ENCODE results near the gene CD14.
"Not testable (repeated sequence)": the region's sequence is repeated elsewhere in the genome, so short reads cannot be mapped to it uniquely, and the experiment has no call there.

Gene CD14

GRCh38 chr5:140628711-140629110 is 4.3 kb downstream of the CD14 start:
- H3K27ac Mint-ChIP-seq = no peak overlapping the region
- H3K36me3 Mint-ChIP-seq = no peaks in the 10 kb centered on the region
- no peaks in the 10 kb centered on the region for H3K9me3 Mint-ChIP-seq
- H3K27me3 Mint-ChIP-seq = peaks cover 9% of the 10 kb centered on the region
- H3K4me1 Mint-ChIP-seq = peaks cover 19% of the 10 kb centered on the region
- no peak for DNase-seq (ENCODE audit: low spot score in 2 of 2)
- no peak for ATAC-seq (ENCODE audit: low read depth)
- H3K4me3 Mint-ChIP-seq = no peak overlapping the region

DNA sequence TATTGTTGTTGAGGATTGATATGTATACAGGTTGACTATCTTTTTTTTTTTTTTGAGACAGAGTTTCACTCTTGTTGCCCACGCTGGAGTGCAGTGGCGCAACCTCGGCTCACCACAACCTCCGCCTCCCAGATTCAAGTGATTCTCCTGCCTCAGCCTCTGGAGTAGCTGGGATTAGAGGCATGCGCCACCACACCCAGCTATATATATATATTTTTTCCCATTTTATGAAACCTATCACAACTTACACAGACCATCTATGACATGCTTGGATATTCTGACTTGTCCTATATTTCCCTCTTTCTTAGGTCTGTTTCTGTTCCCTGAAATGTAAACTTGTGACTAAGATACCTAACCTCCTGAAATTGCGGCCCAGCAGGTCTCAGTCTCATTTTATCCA is 5.0 kb downstream of the CD14 start:
- no peak for DNase-seq (ENCODE audit: low spot score in 2 of 2)
- Mint-ChIP-seq H3K27me3 (peaks cover 9% of the 10 kb centered on the region), H3K9me3 (no peaks in the 10 kb centered on the region), H3K4me1 (peaks cover 13% of the 10 kb centered on the region), H3K4me3 (no peak overlapping the region), H3K27ac (no peak overlapping the region), H3K36me3 (no peaks in the 10 kb centered on the region)
- no peak for ATAC-seq (ENCODE audit: low read depth)

DNA sequence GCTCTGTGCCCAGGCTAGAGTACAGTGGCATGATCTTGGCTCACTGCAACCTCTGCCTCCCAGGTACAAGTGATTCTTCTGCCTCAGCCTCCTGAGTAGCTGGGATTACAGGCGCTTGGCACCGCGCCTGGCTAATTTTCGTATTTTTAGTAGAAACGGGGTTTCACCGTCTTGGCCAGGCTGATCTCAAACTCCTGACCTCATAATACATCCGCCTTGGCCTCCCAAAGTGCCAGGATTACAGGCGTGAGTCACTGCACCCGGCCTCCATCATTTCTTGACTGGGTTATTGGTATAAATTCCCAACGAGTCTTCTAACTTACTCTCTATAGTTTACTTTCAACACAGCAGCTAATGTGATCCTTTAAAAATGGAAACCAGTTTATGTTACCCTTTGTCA is 8.1 kb downstream of the CD14 start:
- H3K27me3 Mint-ChIP-seq = peaks cover 11% of the 10 kb centered on the region
- not testable (repeated sequence) for H3K9me3 Mint-ChIP-seq; H3K27ac Mint-ChIP-seq; H3K36me3 Mint-ChIP-seq; H3K4me1 Mint-ChIP-seq; H3K4me3 Mint-ChIP-seq; ATAC-seq (ENCODE audit: low read depth); DNase-seq (ENCODE audit: low spot score in 2 of 2)

DNA sequence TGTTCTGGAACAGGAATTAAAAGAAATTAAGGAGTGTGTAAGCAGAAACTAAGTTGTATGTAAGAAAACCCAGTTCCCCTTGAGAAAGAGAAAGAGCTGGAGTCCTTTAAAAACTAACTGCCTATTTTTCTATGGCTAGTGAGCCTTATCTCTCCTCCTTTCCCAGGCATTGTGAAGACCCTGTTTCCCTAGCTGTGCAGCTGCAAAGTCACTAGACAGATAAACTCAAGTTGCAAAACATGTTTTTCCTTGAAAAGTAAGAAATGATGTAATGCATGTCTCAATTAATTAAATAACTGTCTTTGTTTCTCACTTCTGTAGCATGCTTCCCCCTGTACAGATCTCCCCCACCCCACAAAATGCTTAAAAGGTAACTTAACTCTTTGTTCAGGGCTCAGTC is 9.9 kb downstream of the CD14 start:
- not testable (repeated sequence) for H3K27me3 Mint-ChIP-seq; H3K36me3 Mint-ChIP-seq; ATAC-seq (ENCODE audit: low read depth); H3K4me1 Mint-ChIP-seq; H3K9me3 Mint-ChIP-seq; DNase-seq (ENCODE audit: low spot score in 2 of 2); H3K4me3 Mint-ChIP-seq; H3K27ac Mint-ChIP-seq

GRCh38 chr5:140622301-140622700 is 10.7 kb downstream of the CD14 start:
- no peak overlapping the region for H3K27ac Mint-ChIP-seq
- no peaks in the 10 kb centered on the region for H3K36me3 Mint-ChIP-seq
- no peak overlapping the region for H3K4me3 Mint-ChIP-seq
- H3K27me3 Mint-ChIP-seq = peaks cover 10% of the 10 kb centered on the region
- H3K9me3 Mint-ChIP-seq = peaks cover 2% of the 10 kb centered on the region
- ATAC-seq (ENCODE audit: low read depth) (no peak), DNase-seq (ENCODE audit: low spot score in 2 of 2) (no peak)
- no peaks in the 10 kb centered on the region for H3K4me1 Mint-ChIP-seq

DNA sequence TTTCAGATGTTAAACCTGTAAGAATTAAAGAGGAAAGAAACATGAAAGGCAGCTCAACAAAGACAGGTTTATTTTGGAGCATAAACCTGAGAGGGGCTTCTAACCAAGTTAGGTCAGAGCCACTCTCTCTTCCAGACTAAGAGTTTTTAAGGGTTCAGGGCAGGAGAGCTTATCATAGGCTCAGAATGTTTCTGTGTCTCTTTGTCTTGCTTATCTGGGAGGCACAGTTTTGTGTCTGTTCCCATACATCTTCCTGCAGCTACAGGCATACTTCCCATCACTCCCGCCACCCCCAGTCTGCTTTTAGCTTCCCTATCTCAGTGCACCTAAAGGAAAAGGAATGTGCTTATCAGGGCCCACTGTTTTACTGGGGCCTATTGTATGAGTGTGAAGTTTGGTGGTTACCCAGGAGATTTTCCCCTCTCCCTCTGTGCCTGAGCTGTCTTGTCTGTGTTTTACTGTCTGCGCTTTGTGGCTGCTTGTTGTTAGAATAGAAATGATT is 21.9 kb downstream of the CD14 start:
- Mint-ChIP-seq H3K4me3 (no peak overlapping the region), H3K27me3 (peaks cover under 1% of the 10 kb centered on the region), H3K4me1 (peaks cover 16% of the 10 kb centered on the region), H3K27ac (no peak overlapping the region), H3K36me3 (peaks cover under 1% of the 10 kb centered on the region), H3K9me3 (peaks cover under 1% of the 10 kb centered on the region)
- ATAC-seq (ENCODE audit: low read depth) (no peak), DNase-seq (ENCODE audit: low spot score in 2 of 2) (no peak)

GRCh38 chr5:140609126-140609525 is 23.8 kb downstream of the CD14 start:
- DNase-seq (ENCODE audit: low spot score in 2 of 2) = no peak
- Mint-ChIP-seq H3K4me1 (peaks cover 16% of the 10 kb centered on the region), H3K36me3 (peaks cover 2% of the 10 kb centered on the region), H3K9me3 (peaks cover 2% of the 10 kb centered on the region), H3K27me3 (peaks cover 2% of the 10 kb centered on the region), H3K4me3 (no peak overlapping the region), H3K27ac (no peak overlapping the region)
- no peak for ATAC-seq (ENCODE audit: low read depth)

- peaks cover 2% of the 10 kb centered on the region for H3K9me3 Mint-ChIP-seq
- H3K27ac Mint-ChIP-seq = no peak overlapping the region
- H3K27me3 Mint-ChIP-seq = peaks cover 2% of the 10 kb centered on the region
- no peak overlapping the region for H3K4me3 Mint-ChIP-seq
- no peak for ATAC-seq (ENCODE audit: low read depth)
- H3K36me3 Mint-ChIP-seq = peaks cover 2% of the 10 kb centered on the region
- no peak for DNase-seq (ENCODE audit: low spot score in 2 of 2)
- H3K4me1 Mint-ChIP-seq = peaks cover 16% of the 10 kb centered on the region
These were observed 24.3 kb downstream of the CD14 start for GRCh38 chr5:140608722-140609121.

DNA sequence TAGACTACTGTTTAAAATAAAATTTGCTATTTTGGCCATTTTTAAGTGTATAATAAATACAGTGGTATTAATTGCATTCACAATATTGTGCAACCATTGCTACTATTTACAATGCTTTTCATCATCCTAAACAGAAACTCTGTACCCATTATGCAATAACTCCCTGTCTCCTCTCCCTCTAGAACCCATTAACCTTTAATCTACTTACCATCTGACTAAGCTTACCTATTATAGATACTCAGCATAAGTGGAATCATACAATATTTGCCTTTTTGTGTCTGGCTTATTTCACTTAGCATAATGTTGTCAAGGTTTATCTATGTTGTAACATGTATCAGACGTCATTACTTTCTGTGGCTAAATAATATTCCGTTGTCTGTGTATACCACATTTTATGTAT is 25.9 kb downstream of the CD14 start:
- no peak for ATAC-seq (ENCODE audit: low read depth)
- DNase-seq (ENCODE audit: low spot score in 2 of 2) = no peak
- Mint-ChIP-seq H3K27me3 (peaks cover 2% of the 10 kb centered on the region), H3K4me3 (no peak overlapping the region), H3K4me1 (peaks cover 10% of the 10 kb centered on the region), H3K27ac (no peak overlapping the region), H3K36me3 (peaks cover 2% of the 10 kb centered on the region), H3K9me3 (peaks cover 3% of the 10 kb centered on the region)

DNA sequence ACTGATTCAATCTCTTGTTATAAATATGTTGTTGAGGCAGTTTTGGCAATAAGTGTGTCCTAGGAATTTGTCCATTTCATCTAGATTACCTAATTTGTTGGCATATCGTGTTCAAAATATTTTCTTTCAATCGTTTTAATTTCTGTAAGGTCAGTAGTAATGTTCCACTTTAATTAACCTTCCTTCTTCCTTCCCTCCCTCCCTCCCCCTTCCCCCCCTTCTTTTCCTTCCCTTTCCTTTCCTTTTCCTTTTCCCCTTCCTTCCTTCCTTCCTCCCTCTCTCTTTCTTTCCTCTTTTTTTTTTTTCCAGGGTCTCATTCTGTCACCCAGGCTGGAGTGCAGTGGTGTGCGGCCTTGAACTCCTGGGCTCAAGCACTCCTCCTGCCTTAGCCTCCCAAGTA is 27.1 kb downstream of the CD14 start:
- Mint-ChIP-seq H3K36me3 (peaks cover 2% of the 10 kb centered on the region), H3K4me1 (no peaks in the 10 kb centered on the region), H3K27ac (peak overlapping the region; percentile 47), H3K27me3 (peaks cover 2% of the 10 kb centered on the region), H3K4me3 (no peak overlapping the region), H3K9me3 (peaks cover 5% of the 10 kb centered on the region)
- ATAC-seq (ENCODE audit: low read depth) (no peak), DNase-seq (ENCODE audit: low spot score in 2 of 2) (no peak)

DNA sequence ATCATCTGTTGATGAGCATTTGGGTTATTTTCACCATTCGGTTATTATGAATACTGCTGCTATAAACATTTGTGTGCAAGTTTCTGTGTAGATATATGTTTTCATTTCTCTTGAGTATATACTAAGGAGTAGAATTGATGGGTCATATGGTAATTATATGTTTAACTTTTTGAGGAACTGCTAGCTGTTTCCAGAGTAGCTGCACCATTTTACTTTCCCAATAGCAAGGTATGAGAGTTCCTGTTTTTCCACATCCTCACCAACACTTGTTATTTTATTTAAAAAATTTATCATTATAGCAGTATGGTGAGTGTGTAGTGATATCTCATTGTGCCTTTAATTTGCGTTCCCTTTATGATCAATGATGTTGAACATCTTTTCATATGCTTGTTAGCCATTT is 29.2 kb downstream of the CD14 start:
- Mint-ChIP-seq H3K36me3 (peaks cover 2% of the 10 kb centered on the region), H3K4me1 (no peaks in the 10 kb centered on the region), H3K9me3 (peaks cover 5% of the 10 kb centered on the region), H3K27ac (no peak overlapping the region), H3K27me3 (peaks cover 2% of the 10 kb centered on the region), H3K4me3 (no peak overlapping the region)
- ATAC-seq (ENCODE audit: low read depth) (no peak), DNase-seq (ENCODE audit: low spot score in 2 of 2) (no peak)

DNA sequence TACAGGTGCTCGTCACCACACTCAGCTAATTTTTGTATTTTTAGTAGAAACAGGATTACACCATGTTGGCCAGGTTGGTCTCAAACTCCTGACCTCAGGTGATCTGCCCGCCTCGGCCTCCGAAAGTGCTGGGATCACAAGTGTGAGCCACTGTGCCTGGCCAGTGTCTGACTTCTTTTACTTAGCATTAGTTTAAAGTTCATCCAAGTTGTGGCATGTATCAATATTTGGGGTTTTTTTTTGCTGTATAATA is 29.6 kb downstream of the CD14 start:
- ATAC-seq (ENCODE audit: low read depth); H3K27me3 Mint-ChIP-seq; H3K4me1 Mint-ChIP-seq; H3K4me3 Mint-ChIP-seq; H3K27ac Mint-ChIP-seq; DNase-seq (ENCODE audit: low spot score in 2 of 2); H3K36me3 Mint-ChIP-seq; H3K9me3 Mint-ChIP-seq: not testable (repeated sequence)

DNA sequence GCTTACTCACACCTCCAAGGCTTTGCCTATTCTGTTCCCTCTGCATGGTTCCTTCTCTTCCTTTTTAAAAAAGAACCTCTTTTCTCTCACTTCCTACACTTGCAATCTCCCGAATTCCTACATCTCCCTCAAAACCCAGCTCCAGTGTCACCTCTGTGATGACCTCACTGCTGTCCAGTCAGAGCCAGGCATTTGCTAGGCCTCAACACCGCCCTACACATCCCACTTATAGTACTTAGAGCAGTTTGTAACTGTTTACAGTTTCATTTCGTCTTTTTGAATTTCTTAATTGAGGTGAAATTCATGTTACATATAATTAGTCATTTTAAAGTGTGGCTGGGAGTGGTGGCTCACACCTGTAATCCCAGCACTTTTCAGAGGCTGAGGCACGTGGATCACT is 30.8 kb downstream of the CD14 start:
- H3K36me3 Mint-ChIP-seq = peaks cover 2% of the 10 kb centered on the region
- DNase-seq (ENCODE audit: low spot score in 2 of 2) = no peak
- no peak overlapping the region for H3K27ac Mint-ChIP-seq
- peaks cover 5% of the 10 kb centered on the region for H3K9me3 Mint-ChIP-seq
- no peak overlapping the region for H3K4me3 Mint-ChIP-seq
- peaks cover 2% of the 10 kb centered on the region for H3K27me3 Mint-ChIP-seq
- no peak for ATAC-seq (ENCODE audit: low read depth)
- H3K4me1 Mint-ChIP-seq = no peaks in the 10 kb centered on the region

DNA sequence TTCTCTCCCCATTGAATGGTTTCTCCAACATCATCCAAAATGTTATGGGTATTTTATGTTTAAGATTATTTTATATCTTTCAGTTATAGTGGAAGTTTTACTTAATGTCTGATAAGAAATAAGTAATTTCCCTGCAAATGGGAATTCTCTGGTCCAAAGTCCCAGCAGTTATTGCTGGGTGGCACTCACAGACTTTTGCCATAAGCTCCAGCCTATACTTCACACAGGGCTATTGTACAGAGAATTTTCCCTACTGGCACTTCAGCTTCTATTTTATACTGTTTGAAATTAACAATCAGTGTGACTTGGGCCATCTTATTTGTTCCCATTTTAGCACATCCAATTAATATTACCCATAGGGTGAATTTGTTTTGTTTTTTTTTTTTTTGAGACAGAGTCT is 32.9 kb downstream of the CD14 start:
- no peak for ATAC-seq (ENCODE audit: low read depth)

DNA sequence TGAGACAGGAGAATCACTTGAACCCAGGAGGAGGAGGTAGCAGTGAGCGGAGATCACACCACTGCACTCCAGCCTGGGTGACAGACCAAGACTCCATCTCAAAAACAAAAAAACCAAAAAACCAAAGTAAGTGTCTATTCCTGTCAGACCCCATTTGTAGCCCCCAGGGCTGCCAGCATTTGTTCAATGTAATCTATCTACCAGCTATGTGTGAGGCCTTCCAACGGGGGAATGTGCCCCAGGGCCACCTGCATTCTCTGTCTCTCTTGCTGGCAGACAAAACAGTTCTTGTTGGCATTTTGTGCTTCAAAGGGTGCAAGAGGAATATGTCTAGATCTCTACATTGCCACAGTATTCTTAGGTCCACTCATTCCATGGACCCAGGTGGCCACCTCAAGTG is 34.1 kb downstream of the CD14 start:
- no peaks in the 10 kb centered on the region for H3K4me1 Mint-ChIP-seq

More for the DNA sequence above, 32.9 kb downstream of the CD14 start:
- H3K27me3 Mint-ChIP-seq = peaks cover 5% of the 10 kb centered on the region
- H3K9me3 Mint-ChIP-seq = peaks cover 3% of the 10 kb centered on the region
- no peak overlapping the region for H3K4me3 Mint-ChIP-seq
- DNase-seq (ENCODE audit: low spot score in 2 of 2) = no peak
- no peak overlapping the region for H3K27ac Mint-ChIP-seq
- H3K36me3 Mint-ChIP-seq = no peaks in the 10 kb centered on the region
- no peaks in the 10 kb centered on the region for H3K4me1 Mint-ChIP-seq

DNA sequence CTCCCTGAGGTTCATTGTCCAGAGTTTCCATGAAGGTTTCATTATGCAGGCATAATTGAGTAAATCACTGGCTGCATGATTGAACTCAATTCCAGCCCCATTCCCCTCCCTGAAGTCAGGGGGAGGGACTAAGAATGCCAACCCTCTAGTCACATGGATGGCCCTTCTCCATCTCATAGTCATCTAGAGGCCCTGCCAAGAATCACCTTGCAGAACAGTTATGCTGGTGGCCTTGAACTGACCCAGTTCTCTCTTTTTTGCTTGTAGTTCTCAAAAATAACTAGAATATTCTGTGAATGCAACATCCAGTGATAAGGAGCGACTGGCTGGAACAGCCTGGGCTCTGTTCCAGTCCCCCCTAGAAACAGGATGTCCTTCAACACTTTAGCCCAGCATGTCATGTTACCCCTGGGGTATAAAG is 36.6 kb downstream of the CD14 start:
- DNase-seq (ENCODE audit: low spot score in 2 of 2) (no peak), ATAC-seq (ENCODE audit: low read depth) (no peak)
- H3K36me3 Mint-ChIP-seq = no peaks in the 10 kb centered on the region
- H3K4me3 Mint-ChIP-seq = no peak overlapping the region
- no peaks in the 10 kb centered on the region for H3K9me3 Mint-ChIP-seq
- H3K27me3 Mint-ChIP-seq = peaks cover 5% of the 10 kb centered on the region
- H3K27ac Mint-ChIP-seq = no peak overlapping the region
- H3K4me1 Mint-ChIP-seq = no peaks in the 10 kb centered on the region

More for the DNA sequence above, 34.1 kb downstream of the CD14 start:
- H3K9me3 Mint-ChIP-seq = peaks cover 3% of the 10 kb centered on the region
- peaks cover 5% of the 10 kb centered on the region for H3K27me3 Mint-ChIP-seq
- H3K36me3 Mint-ChIP-seq = no peaks in the 10 kb centered on the region
- ATAC-seq (ENCODE audit: low read depth) = no peak
- no peak overlapping the region for H3K27ac Mint-ChIP-seq
- DNase-seq (ENCODE audit: low spot score in 2 of 2) = no peak
- no peak overlapping the region for H3K4me3 Mint-ChIP-seq
